Fibroblast of peridontal ligament (primary cell): ENCODE data around the gene RPS6KL1.
A peak's percentile ranks its signal among the peaks of the same experiment; 100 is the strongest.

Experiments
- DNase-seq: peaks from one replicate; pipeline ENCODE4 v3.0.0-alpha.2; 2010; ENCODE audit errors: extremely low read depth

The RPS6KL1 gene

GRCh38 chr14:74911704-74912103, 11.4 kb downstream of the RPS6KL1 start:
- no peak for DNase-seq

GRCh38 chr14:74911221-74911620, 11.8 kb downstream of the RPS6KL1 start:
- DNase-seq: no peak

- DNase-seq: no peak
Observed at GRCh38 chr14:74910556-74910955, 12.5 kb downstream of the RPS6KL1 start.

GRCh38 chr14:74909911-74910310, 13.1 kb downstream of the RPS6KL1 start:
- no peak for DNase-seq

GRCh38 chr14:74909501-74909900, 13.6 kb downstream of the RPS6KL1 start:
- DNase-seq: no peak

- DNase-seq: no peak
Observed at GRCh38 chr14:74908861-74909341, 14.2 kb downstream of the RPS6KL1 start.

- DNase-seq: no peak
Observed at GRCh38 chr14:74907744-74908143, 15.3 kb downstream of the RPS6KL1 start.

- no peak for DNase-seq
Observed at GRCh38 chr14:74906925-74907521, 16.0 kb downstream of the RPS6KL1 start.

GRCh38 chr14:74905595-74906142, 17.4 kb downstream of the RPS6KL1 start:
- peak; percentile 62 for DNase-seq

GRCh38 chr14:74904635-74905503, 18.2 kb downstream of the RPS6KL1 start:
- no peak for DNase-seq

- no peak for DNase-seq
Observed at GRCh38 chr14:74902941-74903705, 19.9 kb downstream of the RPS6KL1 start.

- no peak for DNase-seq
Observed at GRCh38 chr14:74898694-74899093, 24.4 kb downstream of the RPS6KL1 start.

- no peak for DNase-seq
Observed at GRCh38 chr14:74898083-74898482, 25.0 kb downstream of the RPS6KL1 start.

GRCh38 chr14:74897642-74898041, 25.4 kb downstream of the RPS6KL1 start:
- DNase-seq: no peak

- peak; percentile 43 for DNase-seq
Observed at GRCh38 chr14:74896400-74896799, 26.7 kb downstream of the RPS6KL1 start.

- DNase-seq: no peak
Observed at GRCh38 chr14:74893614-74894091, 29.4 kb downstream of the RPS6KL1 start.

- no peak for DNase-seq
Observed at GRCh38 chr14:74892745-74893144, 30.3 kb downstream of the RPS6KL1 start.

GRCh38 chr14:74891870-74892269, 31.2 kb downstream of the RPS6KL1 start:
- peak; percentile 68 for DNase-seq

GRCh38 chr14:74890262-74890661, 32.8 kb downstream of the RPS6KL1 start:
- no peak for DNase-seq

- no peak for DNase-seq
Observed at GRCh38 chr14:74888164-74889158, 34.6 kb downstream of the RPS6KL1 start.

- DNase-seq: peak; percentile 99
Observed at GRCh38 chr14:74886001-74886400, 37.1 kb downstream of the RPS6KL1 start.
